PC-3 (cell line): ENCODE data around the gene CERT1. TPM values are rescaled to one million over a fixed set of nuclear protein-coding genes. Genes with fewer than 3 reads are reported as not detected.
"Not testable (repeated sequence)": the region's sequence is repeated elsewhere in the genome, so short reads cannot be mapped to it uniquely, and the experiment has no call there.

ENCODE experiments used
- ATAC-seq: fragments of 200-7000 bp; cut with Tn5 transposase; 2 replicates; pipeline ENCODE4 v1.9.1; 2020; ENCODE audit warnings: mild to moderate bottlenecking, moderate library complexity
- BruUV-seq: library from RNA; stranded (reverse); fragments of 400-500 nt; replicated peaks from 2 replicates; lab custom pipeline; 2021; lab: Mats Ljungman, UMichigan
- CTCF ChIA-PET: fragments of 300-600 bp; sonication (Branson Sonifier 250); formaldehyde crosslinking; loops from one replicate; lab custom pipeline; 2022; ENCODE audit warnings: antibody characterized with exemption; lab: Charles Lee
- POLR2A ChIA-PET: fragments of 300-600 bp; sonication (Branson Sonifier 250); formaldehyde crosslinking; loops from one replicate; lab custom pipeline; 2022; ENCODE audit warnings: antibody characterized with exemption; ENCODE audit not compliant: unreplicated experiment; lab: Charles Lee
- DNase-seq: peaks from one replicate; pipeline ENCODE4 v3.0.0-alpha.2; 2015
- H2AFZ ChIP-seq: fragments of 300-600 bp; sonication (generic); 2 replicates; pipeline ENCODE4 v1.6.0; 2016; ENCODE audit warnings: antibody characterized with exemption, low read length
- H3F3A ChIP-seq: fragments of 300-600 bp; sonication (generic); one replicate; pipeline ENCODE4 v1.6.0; 2017; ENCODE audit warnings: antibody characterized with exemption, low read length, control low read depth, mild to moderate bottlenecking; ENCODE audit not compliant: unreplicated experiment
- H3K27ac ChIP-seq: fragments of 300-600 bp; sonication (generic); 2 replicates; pipeline ENCODE4 v1.5.1; 2016; ENCODE audit warnings: mild to moderate bottlenecking, low read length
- H3K27me3 ChIP-seq: fragments of 300-600 bp; sonication (generic); 2 replicates; pipeline ENCODE4 v1.6.1; 2016; ENCODE audit warnings: low read length, mixed read lengths
- H3K36me3 ChIP-seq: fragments of 300-600 bp; sonication (generic); 2 replicates; pipeline ENCODE4 v1.6.1; 2016; ENCODE audit warnings: low read depth, mixed run types, low read length, mixed read lengths
- H3K4me1 ChIP-seq: fragments of 300-600 bp; sonication (generic); 2 replicates; pipeline ENCODE4 v1.5.1; 2016; ENCODE audit warnings: low read length; ENCODE audit not compliant: insufficient read depth
- H3K4me2 ChIP-seq: fragments of 300-600 bp; sonication (generic); 2 replicates; pipeline ENCODE4 v1.6.0; 2016; ENCODE audit warnings: low read length
- H3K4me3 ChIP-seq: fragments of 300-600 bp; sonication (generic); 2 replicates; pipeline ENCODE4 v1.5.1; 2016; ENCODE audit warnings: mild to moderate bottlenecking, low read length, mixed read lengths
- H3K79me2 ChIP-seq: fragments of 300-600 bp; sonication (generic); 2 replicates; pipeline ENCODE4 v1.6.1; 2017; ENCODE audit warnings: low read length, mixed read lengths
- H3K9ac ChIP-seq: fragments of 300-600 bp; sonication (generic); 2 replicates; pipeline ENCODE4 v1.6.0; 2016; ENCODE audit warnings: mild to moderate bottlenecking, low read length
- H3K9me2 ChIP-seq: fragments of 300-600 bp; sonication (generic); replicated peaks from 2 replicates; pipeline ENCODE4 v1.6.1; 2016; ENCODE audit warnings: mixed run types, low read length, mixed read lengths
- H3K9me3 ChIP-seq: fragments of 300-600 bp; sonication (generic); 2 replicates; pipeline ENCODE4 v1.6.1; 2016; ENCODE audit warnings: low read length, mixed read lengths
- H4K20me1 ChIP-seq: fragments of 300-600 bp; sonication (generic); 2 replicates; pipeline ENCODE4 v1.6.1; 2016; ENCODE audit warnings: low read length, mixed read lengths
- EZH2 ChIP-seq: fragments of 300-600 bp; sonication (generic); IDR thresholded peaks from one replicate; pipeline ENCODE4 v1.6.1; 2017; ENCODE audit warnings: antibody characterized with exemption, mild to moderate bottlenecking, low read length; ENCODE audit not compliant: unreplicated experiment
- EZH2phosphoT487 ChIP-seq: fragments of 300-600 bp; sonication (generic); IDR thresholded peaks from 2 replicates; pipeline ENCODE4 v1.6.1; 2018; ENCODE audit warnings: mild to moderate bottlenecking, antibody characterized with exemption, low read length, borderline replicate concordance
- intact Hi-C: fragments of 100-400 bp; cut with micrococcal nuclease; formaldehyde crosslinking; loops from 2 replicates; pipeline ENCODE4 v1.9.0; 2023
- total RNA-seq: library from RNA; depleted of rRNA; stranded (reverse); fragments of >200 nt; gene quantifications from 2 replicates; pipeline ENCODE4 v1.2.3, GENCODE V29; 2014
- TF ChIP-seq, protein P1 (sequence below): fragments of 300-600 bp; sonication (generic); conservative IDR thresholded peaks from 2 replicates; pipeline ENCODE4 v1.5.1; 2017; ENCODE audit warnings: antibody characterized with exemption, low read depth, mild to moderate bottlenecking, low read length

Gene CERT1
- total RNA-seq, 1 experiment from 2014 or later = 5.6 TPM

GRCh38 chr5:75496026-75496425 lies 15.4 kb downstream of the CERT1 start:
- DNase-seq (no peak), ATAC-seq (no peak)
- H3K27ac ChIP-seq = no peak overlapping the region
- intact Hi-C loops = no loop called here
- H3K36me3 ChIP-seq = peaks cover 5% of the 10 kb centered on the region; the same call in 1 of the 2 replicates
- H3K4me2 ChIP-seq = no peak overlapping the region
- ChIA-PET CTCF (interaction anchor here (0.6 kb wide), 1 partner anchor 1740 kb away, joined by 4 read pairs; no protein-coding TSS in a partner anchor), POLR2A (no interaction called here)
- H4K20me1 ChIP-seq = no peaks in the 10 kb centered on the region
- TF ChIP-seq, protein P1, sequence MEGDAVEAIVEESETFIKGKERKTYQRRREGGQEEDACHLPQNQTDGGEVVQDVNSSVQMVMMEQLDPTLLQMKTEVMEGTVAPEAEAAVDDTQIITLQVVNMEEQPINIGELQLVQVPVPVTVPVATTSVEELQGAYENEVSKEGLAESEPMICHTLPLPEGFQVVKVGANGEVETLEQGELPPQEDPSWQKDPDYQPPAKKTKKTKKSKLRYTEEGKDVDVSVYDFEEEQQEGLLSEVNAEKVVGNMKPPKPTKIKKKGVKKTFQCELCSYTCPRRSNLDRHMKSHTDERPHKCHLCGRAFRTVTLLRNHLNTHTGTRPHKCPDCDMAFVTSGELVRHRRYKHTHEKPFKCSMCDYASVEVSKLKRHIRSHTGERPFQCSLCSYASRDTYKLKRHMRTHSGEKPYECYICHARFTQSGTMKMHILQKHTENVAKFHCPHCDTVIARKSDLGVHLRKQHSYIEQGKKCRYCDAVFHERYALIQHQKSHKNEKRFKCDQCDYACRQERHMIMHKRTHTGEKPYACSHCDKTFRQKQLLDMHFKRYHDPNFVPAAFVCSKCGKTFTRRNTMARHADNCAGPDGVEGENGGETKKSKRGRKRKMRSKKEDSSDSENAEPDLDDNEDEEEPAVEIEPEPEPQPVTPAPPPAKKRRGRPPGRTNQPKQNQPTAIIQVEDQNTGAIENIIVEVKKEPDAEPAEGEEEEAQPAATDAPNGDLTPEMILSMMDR = no peak
- TF ChIP-seq EZH2phosphoT487 (no peak), EZH2 (no peak)
- no peaks in the 10 kb centered on the region for H3F3A ChIP-seq
- no peak overlapping the region for H3K4me3 ChIP-seq
- no peaks in the 10 kb centered on the region for H3K9me2 ChIP-seq
- 0 out of 2 replicates have a peak, but pooled peaks cover 3% of the 10 kb centered on the region for H3K79me2 ChIP-seq
- no peak overlapping the region for H2AFZ ChIP-seq
- no peaks in the 10 kb centered on the region for H3K4me1 ChIP-seq
- H3K27me3 ChIP-seq = no peaks in the 10 kb centered on the region
- no peak overlapping the region for H3K9ac ChIP-seq
- no TSS peak for BruUV-seq
- H3K9me3 ChIP-seq = no peaks in the 10 kb centered on the region

DNA sequence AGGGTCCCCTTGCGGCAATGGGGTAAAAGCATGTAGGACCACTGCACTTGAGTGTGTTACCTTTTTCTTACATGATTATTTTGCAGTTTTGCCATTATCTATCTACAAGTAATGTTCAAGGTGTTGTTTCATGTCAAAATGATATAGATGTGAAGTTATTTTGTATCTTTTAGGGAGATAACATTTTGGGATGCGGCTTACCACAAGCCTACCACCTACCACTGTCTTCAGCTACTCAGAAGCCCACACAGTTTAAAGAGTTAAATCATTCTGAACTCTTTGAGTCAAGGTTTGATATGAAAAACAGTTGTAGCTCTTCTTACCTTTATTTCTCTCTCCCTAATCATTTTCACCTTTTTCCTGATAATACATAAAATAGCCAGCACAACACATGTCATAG lies 19.8 kb downstream of the CERT1 start:
- Histone ChIP-seq H3K4me3 (no peak overlapping the region), H3K27ac (no peak overlapping the region), H3K9me3 (no peaks in the 10 kb centered on the region), H3K4me2 (no peak overlapping the region), H3K4me1 (no peaks in the 10 kb centered on the region), H3K79me2 (0 out of 2 replicates have a peak, but pooled peaks cover 10% of the 10 kb centered on the region), H4K20me1 (no peaks in the 10 kb centered on the region), H2AFZ (no peak overlapping the region), H3K9ac (no peak overlapping the region), H3K9me2 (no peaks in the 10 kb centered on the region), H3K36me3 (no peaks in the 10 kb centered on the region), H3K27me3 (no peaks in the 10 kb centered on the region), H3F3A (no peaks in the 10 kb centered on the region)
- ChIA-PET POLR2A (interaction anchor here (0.6 kb wide), 1 partner anchor 199 kb away, joined by 3 read pairs; no protein-coding TSS in a partner anchor), CTCF (no interaction called here)
- DNase-seq (no peak), ATAC-seq (no peak)
- TF ChIP-seq EZH2phosphoT487 (no peak), EZH2 (no peak)
- TF ChIP-seq, protein P1 = no peak
- intact Hi-C loops = no loop called here
- no TSS peak for BruUV-seq

DNA sequence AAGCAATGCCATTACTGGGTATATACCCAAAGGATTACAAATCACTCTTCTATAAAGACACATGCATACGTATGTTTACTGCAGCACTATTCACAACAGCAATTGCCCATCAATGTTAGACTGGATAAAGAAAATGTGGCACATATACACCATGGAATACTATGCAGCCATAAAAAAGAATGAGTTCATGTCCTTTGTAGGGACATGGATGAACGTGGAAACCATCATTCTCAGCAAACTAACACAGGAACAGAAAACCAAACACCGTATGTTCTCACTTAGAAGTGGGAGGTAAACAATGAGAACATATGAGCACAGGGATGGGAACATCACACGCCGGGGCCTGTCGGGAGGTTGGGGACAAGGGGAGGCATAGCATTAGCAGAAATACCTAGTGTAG lies 21.6 kb downstream of the CERT1 start:
- H4K20me1 ChIP-seq, DNase-seq, H3K4me2 ChIP-seq, H3K27me3 ChIP-seq, H3K4me3 ChIP-seq, ATAC-seq, H2AFZ ChIP-seq, H3K27ac ChIP-seq, POLR2A ChIA-PET, H3K9me3 ChIP-seq, intact Hi-C loops, H3K9ac ChIP-seq, BruUV-seq, CTCF ChIA-PET, H3F3A ChIP-seq, H3K36me3 ChIP-seq, H3K4me1 ChIP-seq, H3K9me2 ChIP-seq: not testable (repeated sequence)
- H3K79me2 ChIP-seq = peaks cover 26% of the 10 kb centered on the region
